Daoy (cell line): ENCODE results near the gene CTSD. TPM values are rescaled to one million over a fixed set of nuclear protein-coding genes. Genes with fewer than 3 reads are reported as not detected.
A peak's percentile ranks its signal among the peaks of the same experiment; 100 is the strongest.

Experiments
- DNase-seq: peaks from one replicate; pipeline ENCODE4 v3.0.0-alpha.2; 2015; ENCODE audit warnings: low read depth
- total RNA-seq: library from RNA; depleted of rRNA; stranded (reverse); fragments of >200 nt; shearing (Covaris generic); gene quantifications from 2 replicates; pipeline ENCODE4 v1.2.3, GENCODE V29; 2014

Gene CTSD
- total RNA-seq, 1 experiment from 2014 or later = 157 TPM

- DNase-seq = no peak
Observed at GRCh38 chr11:1755692-1756561, 7.8 kb downstream of the CTSD start.

GRCh38 chr11:1755344-1755691 lies 8.4 kb downstream of the CTSD start:
- no peak for DNase-seq

- DNase-seq = no peak
Observed at GRCh38 chr11:1754376-1755150, 9.2 kb downstream of the CTSD start.

GRCh38 chr11:1753929-1754305 lies 9.8 kb downstream of the CTSD start:
- no peak for DNase-seq

GRCh38 chr11:1753229-1753928 lies 10.3 kb downstream of the CTSD start:
- no peak for DNase-seq

GRCh38 chr11:1752907-1753228 lies 10.9 kb downstream of the CTSD start:
- DNase-seq = no peak

GRCh38 chr11:1751999-1752906 lies 11.5 kb downstream of the CTSD start:
- DNase-seq = no peak

GRCh38 chr11:1751531-1751921 lies 12.2 kb downstream of the CTSD start:
- no peak for DNase-seq

- no peak for DNase-seq
Observed at GRCh38 chr11:1750840-1751530, 12.7 kb downstream of the CTSD start.

- peak; percentile 65 for DNase-seq
Observed at GRCh38 chr11:1750481-1750839, 13.3 kb downstream of the CTSD start, which contains the start of gene IFITM10. Gene IFITM10, minus strand, starts transcription at chr11:1750595. Its CDS starts 153 bp downstream, at chr11:1750442.

GRCh38 chr11:1749395-1750351 lies 14.1 kb downstream of the CTSD start:
- peak; percentile 94 for DNase-seq

GRCh38 chr11:1748636-1749394 lies 14.9 kb downstream of the CTSD start:
- DNase-seq = peak; percentile 66

GRCh38 chr11:1747753-1748635 lies 15.7 kb downstream of the CTSD start:
- no peak for DNase-seq

GRCh38 chr11:1746956-1747752 lies 16.6 kb downstream of the CTSD start:
- DNase-seq = no peak

- DNase-seq = no peak
Observed at GRCh38 chr11:1746511-1746931, 17.2 kb downstream of the CTSD start.

GRCh38 chr11:1745701-1746320 lies 17.9 kb downstream of the CTSD start:
- DNase-seq = no peak
